ENCODE data around the gene PRX.

The PRX gene

DNA sequence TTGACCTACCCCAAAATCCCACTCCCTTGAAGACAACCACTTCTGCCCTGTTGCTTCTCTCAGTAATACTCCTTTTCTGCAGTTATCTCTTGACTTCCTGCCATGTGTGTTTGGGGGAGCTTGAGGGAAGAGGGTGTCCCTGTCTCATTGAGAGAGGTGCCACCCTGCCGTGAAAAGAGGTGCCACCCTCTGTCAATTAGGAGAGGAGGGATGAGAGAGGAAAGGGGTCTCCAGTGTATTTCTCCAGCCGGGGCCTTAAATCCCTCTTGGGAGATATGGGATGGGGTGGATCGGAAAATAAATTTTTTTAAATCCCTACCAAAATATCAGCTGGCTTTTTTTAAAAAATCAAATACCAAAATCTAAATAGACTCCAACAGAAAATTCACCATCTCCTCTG lies 48.2 kb downstream of the PRX start:
- in situ Hi-C loops (cut with HindIII; ENCODE audit: low sequenced_read_pairs): no loop called here
- DNase-seq (ENCODE audit: low read depth, low spot score): no peak
- TF ChIP-seq, protein P1, sequence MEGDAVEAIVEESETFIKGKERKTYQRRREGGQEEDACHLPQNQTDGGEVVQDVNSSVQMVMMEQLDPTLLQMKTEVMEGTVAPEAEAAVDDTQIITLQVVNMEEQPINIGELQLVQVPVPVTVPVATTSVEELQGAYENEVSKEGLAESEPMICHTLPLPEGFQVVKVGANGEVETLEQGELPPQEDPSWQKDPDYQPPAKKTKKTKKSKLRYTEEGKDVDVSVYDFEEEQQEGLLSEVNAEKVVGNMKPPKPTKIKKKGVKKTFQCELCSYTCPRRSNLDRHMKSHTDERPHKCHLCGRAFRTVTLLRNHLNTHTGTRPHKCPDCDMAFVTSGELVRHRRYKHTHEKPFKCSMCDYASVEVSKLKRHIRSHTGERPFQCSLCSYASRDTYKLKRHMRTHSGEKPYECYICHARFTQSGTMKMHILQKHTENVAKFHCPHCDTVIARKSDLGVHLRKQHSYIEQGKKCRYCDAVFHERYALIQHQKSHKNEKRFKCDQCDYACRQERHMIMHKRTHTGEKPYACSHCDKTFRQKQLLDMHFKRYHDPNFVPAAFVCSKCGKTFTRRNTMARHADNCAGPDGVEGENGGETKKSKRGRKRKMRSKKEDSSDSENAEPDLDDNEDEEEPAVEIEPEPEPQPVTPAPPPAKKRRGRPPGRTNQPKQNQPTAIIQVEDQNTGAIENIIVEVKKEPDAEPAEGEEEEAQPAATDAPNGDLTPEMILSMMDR (IDR thresholded peaks at IDR 0.05; ENCODE audit: low read depth, low read length): no peak
- H3K4me3 ChIP-seq (ENCODE audit: low read depth, low read length): no peak overlapping the region

DNA sequence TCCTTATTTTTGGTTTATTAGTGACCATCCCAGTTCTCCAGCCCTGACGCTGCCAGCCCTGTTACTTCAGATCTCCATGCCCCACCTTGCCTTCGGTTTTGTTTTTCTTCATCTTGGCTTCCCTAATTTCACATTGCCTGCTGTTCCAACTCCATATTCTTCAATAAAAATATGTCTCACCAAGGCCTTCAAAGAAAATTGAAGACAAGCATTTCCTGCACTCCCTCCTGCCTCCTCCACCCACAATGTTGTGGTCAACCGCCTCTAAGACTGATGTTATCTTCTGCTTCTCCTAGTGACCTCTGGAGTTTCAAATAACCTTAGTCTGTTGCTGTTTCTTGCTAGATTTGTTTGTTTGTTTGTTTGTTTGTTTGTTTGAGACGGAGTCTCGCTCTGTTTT lies 50.1 kb downstream of the PRX start:
- no peak for DNase-seq (ENCODE audit: low read depth, low spot score)
- TF ChIP-seq, protein P1 (IDR thresholded peaks at IDR 0.05; ENCODE audit: low read depth, low read length): no peak
- in situ Hi-C loops (cut with HindIII; ENCODE audit: low sequenced_read_pairs): no loop called here
- no peak overlapping the region for H3K4me3 ChIP-seq (ENCODE audit: low read depth, low read length)

DNA sequence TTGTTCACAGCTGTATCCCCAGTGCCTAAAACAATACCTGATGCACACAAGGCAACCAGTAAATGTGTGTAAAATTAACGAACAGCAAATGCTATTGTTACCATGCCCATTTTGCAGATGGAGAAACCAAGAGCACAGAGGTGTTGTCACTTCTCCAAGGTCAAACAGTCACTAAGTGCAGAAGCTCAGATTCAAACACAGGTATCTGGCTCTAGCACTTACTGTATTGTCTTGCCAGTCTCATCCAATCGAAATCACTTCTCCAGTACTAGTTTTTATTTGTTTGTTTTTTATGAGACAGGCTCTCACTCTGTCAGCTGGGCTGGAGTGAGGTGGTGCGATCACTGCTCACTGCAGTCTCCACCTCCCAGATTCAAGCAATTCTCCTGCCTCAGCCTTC lies 51.0 kb downstream of the PRX start:
- no peak for DNase-seq (ENCODE audit: low read depth, low spot score)
- in situ Hi-C loops (cut with HindIII; ENCODE audit: low sequenced_read_pairs): no loop called here

DNA sequence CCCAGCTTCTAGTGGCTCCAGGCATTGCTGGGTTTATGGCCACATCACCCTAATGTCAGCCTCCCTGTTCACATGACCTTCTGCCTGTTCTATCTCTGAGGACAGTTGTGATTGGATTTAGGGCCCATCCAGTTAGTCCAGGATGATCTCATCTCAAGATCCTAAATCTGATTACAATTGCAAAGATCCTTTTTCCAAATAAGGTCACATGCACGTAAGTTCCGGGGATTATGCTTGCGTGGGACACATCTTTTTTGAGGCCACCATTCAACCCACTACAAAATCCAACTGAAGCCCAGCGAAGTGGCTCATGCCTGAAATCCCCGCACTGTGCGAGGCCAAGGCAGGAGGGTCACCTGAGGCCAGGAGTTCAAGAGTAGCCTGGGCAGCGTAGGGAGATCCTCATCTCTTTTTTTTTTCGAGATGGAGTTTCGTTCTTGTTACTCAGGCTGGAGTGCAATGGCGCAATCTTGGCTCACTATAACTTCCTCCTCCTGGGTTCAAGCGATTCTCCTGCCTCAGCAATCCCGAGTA lies 52.4 kb downstream of the PRX start:
- TF ChIP-seq, protein P1 (IDR thresholded peaks at IDR 0.05; ENCODE audit: low read depth, low read length): no peak
- H3K4me3 ChIP-seq (ENCODE audit: low read depth, low read length): no peak overlapping the region
- in situ Hi-C loops (cut with HindIII; ENCODE audit: low sequenced_read_pairs): no loop called here
- no peak for DNase-seq (ENCODE audit: low read depth, low spot score)

More for the DNA sequence above, 51.0 kb downstream of the PRX start:
- TF ChIP-seq, protein P1 (IDR thresholded peaks at IDR 0.05; ENCODE audit: low read depth, low read length): no peak
- H3K4me3 ChIP-seq (ENCODE audit: low read depth, low read length): no peak overlapping the region

DNA sequence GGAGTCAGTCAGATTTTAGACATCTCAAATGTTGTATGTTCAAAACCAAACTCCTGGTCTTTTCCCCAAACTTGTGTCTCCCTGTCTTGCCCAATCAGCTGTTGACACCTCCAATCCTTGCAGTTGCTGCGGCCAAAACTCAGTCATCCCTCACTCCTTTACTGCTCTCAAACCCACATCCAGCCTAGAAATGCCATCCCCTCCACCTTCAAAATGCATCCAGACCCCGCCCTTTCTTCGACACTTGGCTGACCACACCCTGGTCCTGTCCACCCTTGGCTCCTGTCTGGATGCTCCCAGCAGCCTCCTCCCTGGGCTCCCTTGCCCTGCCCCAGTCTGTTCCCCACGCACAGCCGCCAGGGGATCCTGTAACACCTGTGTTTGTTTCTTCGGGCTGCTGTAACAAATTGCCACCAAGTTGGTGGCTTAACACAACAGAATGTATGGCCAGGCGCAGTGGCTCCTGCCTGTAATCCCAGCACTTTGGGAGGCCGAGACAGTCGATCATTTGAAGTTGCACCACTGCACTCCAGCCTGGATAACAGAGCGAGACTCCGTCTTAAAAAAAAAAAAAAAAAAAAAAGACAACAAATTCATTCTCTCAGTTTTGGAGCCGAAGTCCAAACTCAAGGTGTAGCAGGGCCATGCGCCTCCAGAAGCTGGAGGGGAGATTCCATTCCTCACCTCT lies 53.0 kb downstream of the PRX start:
- H3K4me3 ChIP-seq (ENCODE audit: low read depth, low read length): no peak overlapping the region
- DNase-seq (ENCODE audit: low read depth, low spot score): no peak
- in situ Hi-C loops (cut with HindIII; ENCODE audit: low sequenced_read_pairs): no loop called here
- TF ChIP-seq, protein P1 (IDR thresholded peaks at IDR 0.05; ENCODE audit: low read depth, low read length): no peak

DNA sequence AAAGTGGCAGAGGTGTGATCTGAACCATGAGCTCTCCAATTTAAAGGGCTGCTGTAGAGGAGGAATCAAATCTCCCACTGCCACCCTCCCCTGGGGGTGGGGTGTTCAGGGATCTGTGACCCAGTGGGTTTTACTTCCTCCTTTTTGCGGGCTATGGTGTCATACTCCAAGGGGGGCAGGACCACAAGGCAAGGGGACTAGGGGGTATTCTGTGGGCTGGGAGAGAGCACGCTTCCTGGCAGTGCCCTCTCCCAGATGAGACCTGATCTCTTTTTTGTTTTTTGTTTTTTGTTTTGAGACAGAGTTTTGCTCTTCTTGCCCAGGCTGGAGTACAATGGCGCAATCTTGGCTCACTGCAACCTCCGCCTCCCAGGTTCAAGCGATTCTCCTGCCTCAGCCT lies 54.4 kb downstream of the PRX start:
- TF ChIP-seq, protein P1 (IDR thresholded peaks at IDR 0.05; ENCODE audit: low read depth, low read length): no peak
- no peak for DNase-seq (ENCODE audit: low read depth, low spot score)
- in situ Hi-C loops (cut with HindIII; ENCODE audit: low sequenced_read_pairs): no loop called here
- no peak overlapping the region for H3K4me3 ChIP-seq (ENCODE audit: low read depth, low read length)

Measured in astrocyte of the spinal cord (primary cell).